Measurements from ENCODE around the gene CNOT2.

DNA sequence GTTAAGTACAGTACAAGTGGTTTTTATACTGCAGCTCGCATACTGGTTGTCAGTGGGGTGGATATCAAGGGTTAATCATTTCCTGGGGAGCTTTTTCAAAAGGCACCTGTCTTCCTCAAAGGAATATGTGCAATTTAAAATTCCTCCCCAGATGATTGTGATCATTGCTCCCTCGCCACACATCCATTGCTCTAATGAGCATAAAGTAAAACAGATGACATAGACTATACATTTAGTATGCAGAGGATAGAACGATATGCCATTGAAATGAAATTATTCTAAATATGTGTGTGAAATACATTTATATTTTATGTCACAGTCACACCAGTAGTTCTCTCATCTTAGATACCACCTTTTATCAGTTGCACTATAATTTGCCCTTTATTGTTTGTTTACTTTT lies 86.5 kb downstream of the CNOT2 start:
- TF ChIP-seq, protein P1, sequence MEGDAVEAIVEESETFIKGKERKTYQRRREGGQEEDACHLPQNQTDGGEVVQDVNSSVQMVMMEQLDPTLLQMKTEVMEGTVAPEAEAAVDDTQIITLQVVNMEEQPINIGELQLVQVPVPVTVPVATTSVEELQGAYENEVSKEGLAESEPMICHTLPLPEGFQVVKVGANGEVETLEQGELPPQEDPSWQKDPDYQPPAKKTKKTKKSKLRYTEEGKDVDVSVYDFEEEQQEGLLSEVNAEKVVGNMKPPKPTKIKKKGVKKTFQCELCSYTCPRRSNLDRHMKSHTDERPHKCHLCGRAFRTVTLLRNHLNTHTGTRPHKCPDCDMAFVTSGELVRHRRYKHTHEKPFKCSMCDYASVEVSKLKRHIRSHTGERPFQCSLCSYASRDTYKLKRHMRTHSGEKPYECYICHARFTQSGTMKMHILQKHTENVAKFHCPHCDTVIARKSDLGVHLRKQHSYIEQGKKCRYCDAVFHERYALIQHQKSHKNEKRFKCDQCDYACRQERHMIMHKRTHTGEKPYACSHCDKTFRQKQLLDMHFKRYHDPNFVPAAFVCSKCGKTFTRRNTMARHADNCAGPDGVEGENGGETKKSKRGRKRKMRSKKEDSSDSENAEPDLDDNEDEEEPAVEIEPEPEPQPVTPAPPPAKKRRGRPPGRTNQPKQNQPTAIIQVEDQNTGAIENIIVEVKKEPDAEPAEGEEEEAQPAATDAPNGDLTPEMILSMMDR (IDR thresholded peaks at IDR 0.05), result no peak
- TF ChIP-seq POLR2AphosphoS5 (IDR thresholded peaks at IDR 0.05; ENCODE audit: low read depth, low read length), result no peak
